ENCODE measurements around the gene LINC01488. TPM values are rescaled to one million over a fixed set of nuclear protein-coding genes. Genes with fewer than 3 reads are reported as not detected.

The LINC01488 gene
- total RNA-seq, 1 experiment from 2014 or later, result not detected

Other genes with a start within 250 kb of the LINC01488 start
- 97.2 and 98.4 TPM in 2 replicates for gene MYEOV, start 187.5 kb upstream of the LINC01488 start, total RNA-seq (2014; rRNA removed; shearing (Covaris generic))
- gene CCND1, start 159.5 kb downstream of the LINC01488 start, total RNA-seq (2014; rRNA removed; shearing (Covaris generic)), result 134 and 151 TPM in 2 replicates
- gene LTO1, start 193.7 kb downstream of the LINC01488 start, total RNA-seq (2014; rRNA removed; shearing (Covaris generic)), result 31.7 and 40.1 TPM in 2 replicates
- gene FGF19, start 222.4 kb downstream of the LINC01488 start, total RNA-seq (2014; rRNA removed; shearing (Covaris generic)), result 117 and 131 TPM in 2 replicates

Data from HT-29 (cell line).